SK-N-SH (cell line): ENCODE measurements around the gene RNF44.

Source experiments
- CTCF ChIP-seq: fragments of 200-600 bp; sonication (generic); IDR thresholded peaks from 2 replicates; pipeline ENCODE4 v1.6.1; 2017; ENCODE audit warnings: antibody characterized with exemption, mild to moderate bottlenecking, moderate library complexity
- EP300 ChIP-seq, 2 experiments: IDR thresholded peaks; 2 replicates each; pipeline versions ENCODE4 v1.4.0 to v1.6.1; 2012; ENCODE audit warnings: borderline replicate concordance in 1 of 2, low read depth in 1 of 2, low read length in 1 of 2
- FOXM1 ChIP-seq: IDR thresholded peaks from 2 replicates; pipeline ENCODE4 v1.4.0; 2012; ENCODE audit warnings: low read depth, mild to moderate bottlenecking
- JUND ChIP-seq: IDR thresholded peaks from 2 replicates; pipeline ENCODE4 v1.4.0; 2012
- MXI1 ChIP-seq: IDR thresholded peaks from 2 replicates; pipeline ENCODE4 v1.6.1; 2012; ENCODE audit warnings: mild to moderate bottlenecking, low read depth, low read length, improper control_type of control experiment
- POLR2AphosphoS5 ChIP-seq: IDR thresholded peaks from 2 replicates; pipeline ENCODE4 v1.6.1; 2012; ENCODE audit warnings: low read depth, low read length

- TF ChIP-seq CTCF (no peak), MXI1 (0 out of 2 replicates have a peak, but pooled peaks have one; percentile 19), JUND (no peak), EP300 (IDR thresholded peaks at IDR 0.05; ENCODE audit: borderline replicate concordance in 1 of 2, low read depth in 1 of 2, low read length in 1 of 2) (no peak), POLR2AphosphoS5 (no peak), FOXM1 (no peak)
Observed at GRCh38 chr5:176533894-176534611, 3.1 kb downstream of the RNF44 start.
